Measurements from ENCODE around the gene WNT16.

The WNT16 gene

DNA sequence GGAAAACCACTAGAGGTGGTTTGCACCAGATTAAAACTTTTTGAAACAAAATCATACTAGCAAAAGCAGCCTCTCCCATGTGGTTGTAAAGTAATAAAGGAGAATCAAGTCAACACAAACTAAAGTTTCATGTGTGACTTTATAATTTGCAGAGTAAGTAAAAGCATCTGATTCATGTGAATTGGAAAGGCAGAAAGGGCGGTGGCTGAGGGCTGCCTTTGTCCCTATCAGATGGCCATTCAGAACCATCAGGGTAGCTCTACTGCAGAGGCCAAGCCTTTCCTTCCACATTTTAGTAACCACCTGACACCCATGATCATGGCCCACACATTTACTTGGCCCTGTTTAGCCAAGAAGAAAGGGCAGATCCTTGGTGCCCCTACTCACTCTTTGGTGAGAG lies 15.7 kb downstream of the WNT16 start:
- no peak for DNase-seq

DNA sequence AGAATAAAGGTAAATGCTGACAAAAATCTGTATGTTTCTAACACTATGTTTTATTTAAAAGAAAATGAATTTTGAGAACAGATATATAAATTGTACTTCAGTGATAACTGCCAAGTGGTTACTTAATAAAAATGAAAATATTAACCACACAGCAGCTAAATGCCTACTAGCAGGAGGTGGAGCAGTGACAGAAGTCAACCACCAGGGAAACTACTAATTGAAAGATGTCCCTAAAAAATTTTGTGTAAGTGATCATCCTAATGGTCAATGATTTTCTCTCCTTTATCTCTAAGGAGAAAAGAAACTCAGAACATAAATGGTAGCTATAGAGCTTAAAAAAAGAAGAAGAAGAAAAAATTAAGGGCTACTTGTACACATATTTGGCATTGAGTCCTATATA lies 22.9 kb downstream of the WNT16 start:
- no peak for DNase-seq

DNA sequence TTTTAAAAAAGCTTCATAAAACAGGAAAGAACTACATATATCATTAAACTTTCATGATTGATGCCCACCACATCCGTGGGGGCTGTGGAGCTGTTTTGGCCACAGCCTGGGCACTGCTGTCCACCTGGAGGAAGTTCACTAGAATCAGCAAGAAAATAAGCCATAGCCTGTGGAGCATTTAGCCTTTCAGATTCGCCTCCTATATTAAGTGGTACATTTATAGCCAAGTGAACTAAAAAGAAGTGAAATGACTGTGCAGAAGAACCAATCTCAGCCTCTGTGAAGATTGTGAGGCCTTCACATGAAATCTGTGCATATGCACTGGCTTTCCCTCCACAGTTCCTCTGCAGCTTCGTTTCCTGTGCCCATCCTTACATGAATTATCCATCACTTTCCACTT lies 23.5 kb downstream of the WNT16 start:
- DNase-seq: no peak

DNA sequence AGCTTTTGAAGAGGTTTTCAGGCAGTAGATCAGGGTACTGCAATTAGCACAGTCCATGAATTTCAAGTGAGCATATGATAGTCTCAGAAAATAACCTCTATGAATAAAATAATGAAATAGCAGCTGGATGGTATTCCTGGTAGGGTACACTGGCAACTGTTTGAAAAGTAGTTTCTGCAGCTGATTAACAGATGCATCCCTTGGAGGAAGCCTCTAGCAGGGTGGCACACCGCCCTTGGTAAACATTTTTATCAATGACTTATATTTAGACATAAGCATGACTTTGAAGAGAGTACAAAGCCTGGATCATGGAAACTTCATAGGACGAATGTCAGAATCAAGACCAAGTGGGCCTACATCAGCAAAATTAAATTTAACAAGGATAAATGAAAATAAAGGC lies 26.8 kb downstream of the WNT16 start:
- DNase-seq: no peak

DNA sequence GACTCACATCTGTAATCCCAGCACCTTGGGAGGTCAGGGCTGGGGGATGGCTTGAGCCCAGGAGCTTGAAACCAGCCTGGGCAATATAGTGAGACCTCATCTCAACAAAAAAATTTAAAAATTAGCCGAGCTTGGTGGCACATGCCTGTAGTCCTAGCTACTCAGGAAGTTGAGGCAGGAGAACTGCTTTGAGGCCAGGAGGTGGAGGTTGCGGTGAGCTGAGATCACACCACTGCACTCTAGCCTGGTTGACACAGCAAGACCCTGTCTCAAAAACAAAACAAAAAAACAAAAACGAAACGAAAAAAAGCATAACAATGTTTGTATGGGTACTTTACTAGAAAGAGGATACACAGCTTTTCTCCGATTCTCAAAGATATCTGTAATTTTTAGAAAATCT lies 31.8 kb downstream of the WNT16 start:
- peak in 1 of 2 donors; percentile 6 for DNase-seq

DNA sequence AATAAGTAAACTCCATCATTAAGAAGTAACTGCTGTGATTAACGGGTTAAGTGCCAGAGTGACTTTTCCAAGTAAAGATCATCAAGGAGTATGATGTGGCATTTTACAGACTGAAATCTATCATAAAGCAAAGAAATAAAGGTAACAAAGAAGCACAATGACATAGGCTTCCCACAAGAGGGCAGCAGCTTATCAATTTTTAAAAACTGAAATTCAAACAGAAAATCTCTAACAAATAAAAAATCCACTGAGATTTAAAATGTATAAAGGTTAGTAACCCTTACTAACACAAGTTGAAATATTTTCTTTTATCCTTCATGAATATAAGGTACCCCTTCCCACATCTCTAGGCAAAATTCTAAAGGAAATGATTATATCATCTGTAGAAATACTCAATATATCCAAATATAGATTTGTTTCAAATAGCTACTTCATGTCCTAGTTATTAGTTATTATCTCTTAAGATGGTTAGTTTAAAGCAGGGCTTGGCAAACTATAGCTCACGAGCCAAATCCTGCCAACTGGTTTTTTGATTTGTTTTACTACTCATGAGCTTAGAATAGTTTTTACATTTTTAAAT lies 38.1 kb downstream of the WNT16 start:
- peak in 1 of 2 donors; percentile 61 for DNase-seq

DNA sequence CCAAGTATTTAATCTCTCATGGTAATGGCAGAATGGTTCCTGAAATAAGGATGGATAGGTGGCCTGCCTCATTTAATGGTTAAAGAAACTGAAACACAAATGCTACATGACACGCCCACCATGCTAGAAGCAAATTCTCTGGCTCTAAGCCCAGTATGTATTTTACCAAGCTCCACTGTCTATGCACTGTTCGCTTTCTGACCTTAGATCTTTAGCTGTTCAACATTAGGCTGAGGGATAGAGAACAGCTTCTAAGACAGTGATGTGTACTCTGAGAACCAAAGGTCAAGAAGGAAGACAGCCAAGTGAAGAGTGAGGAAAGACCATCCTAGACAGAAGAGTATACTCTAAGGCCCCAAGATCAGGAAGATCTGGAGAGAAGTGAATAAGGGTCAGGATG lies 40.7 kb downstream of the WNT16 start:
- DNase-seq: no peak

DNA sequence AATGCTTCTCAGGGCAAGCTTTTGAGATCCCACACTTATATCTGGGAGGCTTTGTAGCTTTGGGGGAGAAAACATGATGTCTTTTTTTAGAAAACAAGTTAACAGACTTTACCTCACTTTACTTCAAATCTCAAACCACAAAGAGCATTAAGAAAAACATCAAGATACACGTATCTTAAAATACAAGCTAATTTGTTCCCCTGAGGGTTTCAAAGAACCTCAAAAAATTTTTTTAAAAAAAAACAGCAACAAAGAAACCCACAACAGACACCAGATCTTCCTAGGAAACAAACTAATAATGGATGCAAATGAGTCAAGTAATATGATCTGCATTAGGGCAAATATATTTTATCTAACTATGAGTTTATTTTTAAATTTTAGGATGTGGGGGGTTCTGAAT lies 42.6 kb downstream of the WNT16 start:
- DNase-seq: no peak

DNA sequence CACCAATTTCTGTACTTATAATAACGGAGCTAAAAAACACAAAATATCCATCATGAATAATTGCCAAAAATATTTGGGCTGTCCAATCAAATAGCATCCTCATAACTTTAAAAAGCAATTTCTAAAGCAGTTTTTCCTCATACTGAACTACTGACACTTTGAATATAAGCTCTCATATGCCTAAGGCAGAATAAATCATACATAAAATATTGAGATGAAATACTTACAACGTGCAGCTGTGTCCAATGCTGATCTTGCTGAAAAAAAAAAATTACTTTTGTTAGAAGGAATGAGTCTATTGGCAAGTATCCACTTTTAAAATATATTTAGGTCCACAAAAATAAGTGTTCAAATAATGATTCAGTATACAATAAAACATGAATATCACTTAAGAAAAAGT lies 43.1 kb downstream of the WNT16 start:
- no peak for DNase-seq

DNA sequence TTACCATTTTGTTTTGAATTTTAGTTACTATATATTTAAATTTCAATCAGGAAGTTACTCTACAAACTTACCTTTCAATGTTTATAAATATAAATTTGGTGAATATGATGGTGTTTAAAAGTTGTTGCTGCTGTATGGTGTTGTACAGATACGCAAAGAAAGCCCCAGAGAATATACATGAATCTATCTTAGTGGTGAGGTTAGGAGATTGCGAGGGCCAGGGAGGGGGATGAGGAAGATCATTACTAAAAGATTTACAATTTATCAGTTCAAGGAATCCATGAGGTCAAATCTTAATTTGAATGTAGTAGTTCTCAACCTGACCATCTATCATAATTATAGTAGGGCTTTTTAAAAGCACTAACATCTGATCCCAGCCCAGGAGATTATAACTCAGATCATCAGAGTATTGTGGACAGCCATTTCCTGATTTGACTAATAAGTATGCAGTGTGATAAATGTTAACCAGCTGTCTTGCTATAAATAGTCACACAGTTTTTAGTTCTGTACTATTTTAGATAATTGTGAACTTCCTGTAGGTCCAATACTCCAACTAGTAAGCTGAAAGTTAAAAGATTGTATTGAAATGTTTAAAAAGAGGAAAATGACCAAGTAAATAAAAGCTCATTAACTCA lies 43.7 kb downstream of the WNT16 start:
- peak in 1 of 2 donors; percentile 22 for DNase-seq

DNA sequence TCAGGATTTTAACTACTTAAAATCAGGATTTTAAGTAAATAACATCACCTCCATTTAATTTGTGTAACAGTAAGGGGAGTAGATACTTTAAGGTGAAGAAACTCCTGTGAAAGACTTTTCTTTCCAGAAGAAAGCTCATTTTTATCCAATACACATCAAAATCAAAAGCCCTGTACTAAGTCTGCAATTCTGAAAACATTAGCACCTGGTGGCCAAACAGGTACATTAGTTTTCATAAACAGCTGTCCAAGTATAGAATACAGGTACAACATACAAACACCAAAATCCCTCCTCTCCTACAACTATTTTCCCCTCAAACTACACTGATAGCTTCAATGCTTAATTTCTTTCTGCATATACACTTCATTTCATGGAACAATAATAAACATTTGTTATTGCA lies 44.4 kb downstream of the WNT16 start:
- no peak for DNase-seq

DNA sequence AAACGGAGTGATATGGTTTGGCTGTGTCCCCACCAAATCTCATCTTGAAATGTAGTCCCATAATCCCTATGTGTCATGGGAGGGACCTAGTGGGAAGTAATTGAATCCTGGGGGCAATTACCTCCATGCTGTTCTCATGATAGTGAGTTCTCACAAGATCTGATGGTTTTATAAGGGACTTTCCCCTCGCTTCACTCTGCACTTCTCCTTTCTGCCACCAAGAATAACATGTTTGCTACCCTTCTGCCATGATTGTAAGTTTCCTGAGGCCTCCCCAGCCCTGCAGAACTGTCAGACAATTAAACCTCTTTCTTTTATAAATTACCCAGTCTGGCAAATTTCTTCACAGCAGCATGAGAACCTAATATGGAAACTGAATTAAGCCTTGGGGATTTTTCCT lies 48.2 kb downstream of the WNT16 start:
- DNase-seq: no peak

DNA sequence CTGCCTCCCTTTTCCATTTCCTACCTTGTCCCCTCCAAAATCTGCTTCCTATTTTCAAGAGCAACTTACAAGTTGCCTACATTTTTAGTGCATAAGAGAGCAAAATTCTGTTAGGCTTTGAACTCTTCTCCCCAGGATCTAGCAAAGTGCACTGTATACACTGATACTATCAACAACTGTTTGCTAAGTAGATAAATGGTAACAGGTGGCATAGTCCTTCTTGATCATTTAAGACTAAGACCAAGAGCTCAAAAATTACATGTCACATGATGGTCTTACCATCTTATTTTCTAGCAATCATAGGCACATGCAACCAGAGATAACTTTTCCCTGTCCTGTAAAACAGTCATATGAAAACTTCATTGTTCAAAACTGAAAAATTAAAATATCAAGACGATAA lies 51.1 kb downstream of the WNT16 start:
- no peak for DNase-seq

DNA sequence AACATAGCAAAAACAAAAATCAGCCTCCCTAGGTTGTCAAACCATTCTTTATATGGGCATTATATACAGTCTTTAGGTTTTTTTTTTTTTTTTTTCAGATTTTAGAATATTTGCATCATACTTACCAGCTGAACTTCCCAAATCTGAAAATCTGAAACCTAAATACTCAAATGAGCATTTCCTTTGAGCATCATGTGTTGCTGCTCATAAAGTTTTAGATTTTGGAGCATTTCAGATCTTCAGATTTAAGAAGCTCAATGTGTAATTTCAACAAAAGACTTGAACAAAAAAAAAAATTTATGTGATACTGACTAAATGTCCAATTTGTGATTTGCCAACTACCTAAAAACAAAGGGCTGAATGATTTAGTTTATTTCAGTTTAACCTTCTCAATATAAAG lies 53.7 kb downstream of the WNT16 start:
- no peak for DNase-seq

DNA sequence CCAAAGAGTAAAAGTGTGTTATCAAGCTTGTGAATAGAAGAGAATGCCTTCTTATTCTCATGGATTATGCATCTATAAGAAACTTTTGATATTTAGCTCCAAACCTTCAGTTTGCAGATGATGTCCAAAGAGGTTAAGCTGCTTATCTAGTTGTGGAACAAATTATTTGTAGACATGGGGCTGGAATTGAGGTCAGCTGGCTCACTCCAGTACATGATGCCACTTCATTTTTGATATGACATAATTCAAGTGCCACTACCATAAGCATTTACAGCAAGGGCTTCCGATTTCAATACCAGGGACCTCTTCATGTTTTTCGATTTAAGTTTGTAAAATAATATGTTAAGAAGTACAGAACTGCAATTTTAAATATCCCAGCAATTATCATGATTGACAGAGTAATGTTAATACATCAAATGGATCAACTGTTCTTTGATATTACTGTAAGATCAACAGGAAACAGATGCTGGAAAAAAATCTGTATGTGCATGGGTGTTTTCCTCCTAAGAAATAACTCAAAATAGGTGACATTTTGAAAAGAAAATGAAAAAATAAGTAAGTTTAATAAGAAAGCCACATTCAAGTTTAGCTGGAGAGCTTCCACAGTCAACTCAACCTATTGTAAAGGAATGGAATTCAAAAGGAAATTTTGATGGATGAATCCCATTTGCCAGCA lies 54.6 kb downstream of the WNT16 start:
- DNase-seq: no peak

DNA sequence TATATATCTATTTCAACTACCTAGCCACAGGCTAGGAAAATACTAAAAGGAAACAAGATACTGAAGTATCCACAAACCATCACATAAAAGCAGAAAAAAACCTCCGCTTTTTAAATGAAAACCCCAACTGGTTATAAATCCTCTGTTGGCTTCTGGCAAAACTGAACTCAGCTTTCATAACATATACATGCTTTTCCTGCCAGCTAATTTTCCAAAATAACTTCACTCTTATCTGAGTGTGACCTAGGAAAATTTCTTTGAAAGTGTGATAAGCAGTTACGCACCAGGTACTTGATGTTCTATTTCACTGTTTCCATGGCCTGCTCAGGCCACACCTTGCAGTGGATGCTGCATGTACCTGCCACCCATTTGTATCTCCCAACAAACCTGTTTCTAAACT lies 55.5 kb downstream of the WNT16 start:
- DNase-seq: no peak

DNA sequence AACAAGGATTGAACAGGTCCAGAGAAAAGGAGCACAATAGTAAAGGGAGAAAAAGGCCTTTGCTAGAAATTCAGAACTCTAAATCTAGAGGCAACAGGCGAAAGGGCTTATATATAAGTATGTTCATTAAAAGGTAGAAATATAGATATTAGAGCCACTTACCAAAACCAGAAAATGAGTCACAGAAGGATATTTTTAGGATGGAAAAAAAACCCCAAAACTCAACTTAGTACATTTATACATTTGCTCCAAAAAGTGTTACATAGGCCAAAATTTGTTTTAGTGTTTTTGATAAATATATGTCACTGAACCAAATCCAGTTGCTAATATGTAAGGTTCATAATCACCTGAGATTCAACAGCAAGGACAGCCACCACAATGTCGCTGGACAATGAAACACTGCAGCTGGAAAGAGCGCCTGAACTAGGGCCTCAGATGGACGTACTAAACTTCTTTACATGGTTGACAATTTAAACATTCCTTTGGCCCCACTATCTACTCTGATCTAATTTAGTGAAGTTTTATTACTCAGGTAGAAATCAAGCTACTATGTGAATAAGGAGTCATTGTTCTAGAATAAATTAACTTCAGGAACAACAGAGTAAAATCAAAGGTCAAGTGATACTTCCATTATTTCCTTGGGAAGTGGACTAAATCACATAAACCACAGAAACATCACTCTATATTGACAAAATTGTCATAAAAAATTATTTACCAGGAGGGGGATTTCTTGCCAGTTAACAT lies 56.4 kb downstream of the WNT16 start:
- DNase-seq: no peak

DNA sequence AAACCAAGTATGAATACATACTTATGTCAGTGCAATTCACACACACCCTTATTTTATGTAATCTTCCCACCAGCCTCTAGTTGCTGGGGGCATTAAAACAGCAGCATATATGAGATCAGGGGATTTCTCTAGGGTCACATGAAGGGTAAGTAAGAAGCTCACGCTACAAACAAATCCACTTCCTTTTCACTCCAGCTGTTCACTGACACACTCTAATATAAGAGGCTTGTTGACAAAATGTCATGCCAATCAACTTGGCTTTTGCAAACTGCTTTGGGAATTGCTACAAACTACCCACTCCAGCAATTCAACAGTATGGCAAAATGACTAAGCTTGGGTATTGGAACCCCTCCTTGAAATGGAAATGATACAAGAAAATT lies 57.0 kb downstream of the WNT16 start:
- DNase-seq: peak; percentile 26 to 45

DNA sequence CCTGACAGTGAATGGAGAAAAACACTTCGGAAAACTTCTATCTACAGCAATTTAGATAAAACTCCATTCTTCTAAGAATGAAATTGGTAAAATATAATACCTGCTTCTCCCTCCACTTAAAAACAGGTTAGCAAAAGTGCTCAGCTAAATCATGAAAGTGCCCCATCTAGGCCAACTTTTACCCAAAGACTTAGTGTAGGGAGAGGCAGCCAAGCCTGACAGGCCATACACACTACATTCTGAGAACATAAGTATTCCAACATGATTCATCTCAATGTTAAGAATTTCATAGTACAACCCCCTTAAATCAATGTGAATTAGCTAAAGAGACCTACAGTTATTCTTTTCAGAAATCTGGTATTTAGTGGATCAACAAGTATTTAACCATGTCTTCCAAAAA lies 60.1 kb downstream of the WNT16 start:
- no peak for DNase-seq

DNA sequence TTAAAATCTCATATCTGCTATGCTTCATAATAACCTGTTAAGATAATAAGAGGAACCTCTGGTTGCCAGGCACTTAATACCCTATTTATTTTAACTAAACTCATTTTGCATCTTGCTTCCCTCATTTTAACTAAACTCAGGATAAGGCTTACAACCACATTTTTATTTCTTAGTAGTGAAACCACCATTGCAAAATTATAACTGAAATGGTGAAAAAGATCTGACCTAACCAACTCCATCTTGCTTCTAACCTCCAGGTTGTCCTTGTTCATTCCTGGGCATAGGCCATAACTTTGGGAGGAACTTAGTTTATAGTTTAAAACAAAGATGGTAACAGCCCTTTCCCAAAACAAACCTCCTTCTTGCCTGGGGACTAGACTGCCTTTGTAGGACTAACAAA lies 61.3 kb downstream of the WNT16 start:
- DNase-seq: no peak

DNA sequence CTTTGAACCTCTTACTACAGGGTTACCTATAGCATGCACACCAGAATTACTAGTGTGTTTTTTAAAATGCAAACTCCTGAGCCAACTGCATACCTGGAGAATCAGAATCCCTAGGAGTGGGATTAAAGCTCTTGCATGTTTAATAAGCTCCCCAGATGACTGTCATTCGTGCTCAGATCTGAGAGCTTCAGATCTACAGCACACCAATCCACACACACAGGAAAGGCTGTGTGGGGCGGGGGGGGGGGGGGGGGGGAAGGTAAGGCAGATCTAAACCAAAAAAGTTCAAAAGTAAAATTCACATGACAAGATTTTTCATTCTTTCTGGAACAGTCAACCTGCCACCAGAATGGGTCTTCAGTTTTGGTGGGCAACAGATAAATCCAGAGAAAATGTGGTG lies 61.8 kb downstream of the WNT16 start:
- DNase-seq: no peak
